Progenitor cell of endocrine pancreas (in vitro differentiated cells): ENCODE measurements around the gene TRMT10C. TPM values are rescaled to one million over a fixed set of nuclear protein-coding genes. Genes with fewer than 3 reads are reported as not detected.

ENCODE experiments used
- DNase-seq: peaks from one replicate; pipeline ENCODE4 v3.0.0; 2021; ENCODE audit warnings: low spot score; ENCODE audit not compliant: unreplicated experiment
- H3K27ac Mint-ChIP-seq: 2 replicates; pipeline ENCODE4 v1.8.0; 2021; ENCODE audit warnings: mild to moderate bottlenecking, moderate library complexity, mixed read lengths
- H3K27me3 Mint-ChIP-seq: 2 replicates; pipeline ENCODE4 v1.8.0; 2021; ENCODE audit warnings: mixed read lengths
- H3K36me3 Mint-ChIP-seq: 2 replicates; pipeline ENCODE4 v1.8.0; 2022; ENCODE audit warnings: mixed read lengths; ENCODE audit not compliant: insufficient read depth
- H3K4me1 Mint-ChIP-seq: 2 replicates; pipeline ENCODE4 v1.8.0; 2021; ENCODE audit warnings: low read depth, mixed read lengths
- H3K4me3 Mint-ChIP-seq: 2 replicates; pipeline ENCODE4 v1.8.0; 2021; ENCODE audit warnings: low read depth, mild to moderate bottlenecking, moderate library complexity, mixed read lengths
- H3K9me3 Mint-ChIP-seq: 2 replicates; pipeline ENCODE4 v1.8.0; 2021; ENCODE audit warnings: low read depth, mixed read lengths
- total RNA-seq: library from RNA; stranded (reverse); gene quantifications from 2 replicates; pipeline ENCODE4 v1.2.1, GENCODE V29; 2021
- TF ChIP-seq, protein P1 (sequence below): fragments of 200-600 bp; sonication (generic); IDR thresholded peaks from one replicate; pipeline ENCODE4 v1.5.0; 2021; ENCODE audit warnings: antibody characterized with exemption, mild to moderate bottlenecking; ENCODE audit not compliant: unreplicated experiment

Gene TRMT10C
- total RNA-seq, 1 donor from 2014 or later = 24.4 TPM

DNA sequence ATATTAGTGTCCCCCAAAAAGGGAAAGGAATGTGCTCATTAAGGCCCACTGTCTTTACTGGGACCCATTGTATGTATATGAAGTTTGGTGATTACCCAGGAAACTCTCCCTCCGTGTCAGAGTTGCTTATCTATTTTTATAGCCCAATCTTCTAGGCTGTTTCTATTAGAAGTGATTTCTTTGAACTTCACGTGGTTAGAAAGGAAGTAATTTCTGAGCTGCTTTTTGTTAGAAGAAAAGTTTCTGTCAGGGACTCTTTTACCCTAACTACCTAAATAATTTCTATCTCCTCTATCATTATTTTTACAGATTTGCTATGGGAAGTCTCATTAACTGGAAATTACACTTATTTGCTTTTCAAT is 31.0 kb upstream of the TRMT10C start:
- Mint-ChIP-seq H3K4me3 (no peak overlapping the region), H3K4me1 (peaks cover 2% of the 10 kb centered on the region), H3K9me3 (no peaks in the 10 kb centered on the region), H3K27me3 (no peaks in the 10 kb centered on the region), H3K36me3 (no peaks in the 10 kb centered on the region), H3K27ac (no peak overlapping the region)
- DNase-seq = no peak
- TF ChIP-seq, protein P1, sequence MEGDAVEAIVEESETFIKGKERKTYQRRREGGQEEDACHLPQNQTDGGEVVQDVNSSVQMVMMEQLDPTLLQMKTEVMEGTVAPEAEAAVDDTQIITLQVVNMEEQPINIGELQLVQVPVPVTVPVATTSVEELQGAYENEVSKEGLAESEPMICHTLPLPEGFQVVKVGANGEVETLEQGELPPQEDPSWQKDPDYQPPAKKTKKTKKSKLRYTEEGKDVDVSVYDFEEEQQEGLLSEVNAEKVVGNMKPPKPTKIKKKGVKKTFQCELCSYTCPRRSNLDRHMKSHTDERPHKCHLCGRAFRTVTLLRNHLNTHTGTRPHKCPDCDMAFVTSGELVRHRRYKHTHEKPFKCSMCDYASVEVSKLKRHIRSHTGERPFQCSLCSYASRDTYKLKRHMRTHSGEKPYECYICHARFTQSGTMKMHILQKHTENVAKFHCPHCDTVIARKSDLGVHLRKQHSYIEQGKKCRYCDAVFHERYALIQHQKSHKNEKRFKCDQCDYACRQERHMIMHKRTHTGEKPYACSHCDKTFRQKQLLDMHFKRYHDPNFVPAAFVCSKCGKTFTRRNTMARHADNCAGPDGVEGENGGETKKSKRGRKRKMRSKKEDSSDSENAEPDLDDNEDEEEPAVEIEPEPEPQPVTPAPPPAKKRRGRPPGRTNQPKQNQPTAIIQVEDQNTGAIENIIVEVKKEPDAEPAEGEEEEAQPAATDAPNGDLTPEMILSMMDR = no peak

DNA sequence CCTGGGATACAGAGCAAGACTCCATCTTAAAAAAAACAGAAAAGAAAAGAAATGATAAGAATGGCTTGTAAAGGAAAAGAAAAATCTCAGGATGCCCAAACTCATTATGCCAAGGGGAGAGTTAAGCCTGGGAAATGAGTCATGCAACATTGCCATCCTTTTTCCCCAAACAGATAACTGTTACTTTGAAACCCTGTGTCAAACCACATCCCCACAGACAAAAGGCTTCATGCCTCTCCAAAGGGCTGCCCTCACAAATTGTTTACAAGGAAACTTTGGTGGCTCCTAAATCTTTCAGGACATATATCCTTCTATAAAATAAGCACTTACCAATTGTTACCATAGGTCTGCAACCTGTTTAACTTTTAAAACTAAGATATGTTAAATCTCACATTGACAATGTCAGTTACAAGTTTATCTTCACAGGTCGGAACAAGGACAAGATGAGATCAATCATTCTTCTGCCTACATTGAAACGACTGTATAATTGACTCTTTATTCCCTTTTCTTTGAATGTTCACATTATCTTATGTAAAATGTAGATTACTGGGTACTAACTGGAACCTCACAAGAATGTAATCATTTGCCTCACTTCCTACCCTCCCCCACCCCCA is 30.1 kb upstream of the TRMT10C start:
- H3K27ac Mint-ChIP-seq = no peak overlapping the region
- H3K27me3 Mint-ChIP-seq = no peaks in the 10 kb centered on the region
- peaks cover 2% of the 10 kb centered on the region for H3K4me1 Mint-ChIP-seq
- TF ChIP-seq, protein P1 = no peak
- H3K4me3 Mint-ChIP-seq = no peak overlapping the region
- DNase-seq = no peak
- no peaks in the 10 kb centered on the region for H3K9me3 Mint-ChIP-seq
- H3K36me3 Mint-ChIP-seq = no peaks in the 10 kb centered on the region

DNA sequence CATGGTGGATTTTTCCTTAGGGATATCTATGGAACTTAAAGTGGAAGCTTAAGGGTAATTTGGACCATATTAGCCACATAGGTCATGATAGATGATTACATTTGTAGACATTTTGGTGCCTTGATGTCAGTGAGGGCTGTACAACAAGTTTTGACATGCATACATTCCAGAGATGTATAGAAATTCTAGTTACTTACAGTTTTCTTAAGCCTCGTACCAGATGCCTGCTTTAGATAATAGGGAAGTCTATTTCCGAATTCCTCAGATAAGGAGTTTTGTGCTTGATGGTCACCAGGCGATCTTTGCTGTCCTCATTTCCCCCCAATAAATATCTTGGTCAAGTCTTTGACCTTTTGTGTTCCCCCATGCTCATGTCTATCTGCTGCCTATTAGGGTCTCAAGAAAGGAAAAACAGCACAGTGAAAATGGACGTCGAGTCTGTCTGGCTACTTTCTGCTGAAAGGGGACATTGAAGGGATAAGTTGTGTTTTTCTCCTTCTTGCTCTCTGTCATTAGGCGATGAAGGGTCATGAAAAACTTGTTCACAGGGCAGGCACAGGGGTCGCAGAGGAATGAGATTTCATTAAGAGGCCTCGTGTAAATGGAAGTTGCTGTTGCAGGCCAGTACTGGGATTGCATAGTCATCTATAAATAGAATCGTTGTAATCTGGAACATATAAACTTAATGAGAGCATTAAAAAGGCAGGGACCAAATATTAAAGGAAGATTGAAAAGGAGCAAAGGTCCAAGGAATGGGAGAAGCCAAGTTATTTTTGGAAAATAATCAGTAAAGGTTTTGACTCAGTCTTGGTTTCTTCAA is 28.7 kb upstream of the TRMT10C start:
- DNase-seq = no peak
- H3K36me3 Mint-ChIP-seq = no peaks in the 10 kb centered on the region
- H3K9me3 Mint-ChIP-seq = no peaks in the 10 kb centered on the region
- H3K27me3 Mint-ChIP-seq = no peaks in the 10 kb centered on the region
- H3K4me3 Mint-ChIP-seq = no peak overlapping the region
- no peak overlapping the region for H3K27ac Mint-ChIP-seq
- H3K4me1 Mint-ChIP-seq = peaks cover 2% of the 10 kb centered on the region
- TF ChIP-seq, protein P1 = no peak

DNA sequence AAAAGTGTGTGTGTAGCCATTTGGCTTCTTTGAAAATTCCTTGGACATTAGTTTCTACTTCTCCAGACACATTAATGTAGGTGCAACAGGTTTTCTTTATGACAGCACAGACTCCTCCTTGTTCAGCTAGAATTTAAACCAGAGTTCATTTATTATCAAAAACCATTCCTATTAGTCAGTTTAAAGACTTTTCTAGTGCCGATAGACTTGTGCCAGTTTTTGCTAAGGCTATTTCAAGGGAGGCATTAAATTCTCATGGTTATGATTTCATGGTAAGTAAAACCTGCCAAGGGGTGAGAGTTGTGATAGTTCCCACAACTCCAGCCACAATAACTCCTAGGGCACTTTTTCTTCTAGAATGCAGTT is 28.1 kb upstream of the TRMT10C start:
- Mint-ChIP-seq H3K27ac (no peak overlapping the region), H3K4me1 (peaks cover 2% of the 10 kb centered on the region), H3K4me3 (no peak overlapping the region), H3K9me3 (no peaks in the 10 kb centered on the region), H3K36me3 (no peaks in the 10 kb centered on the region), H3K27me3 (no peaks in the 10 kb centered on the region)
- no peak for DNase-seq
- TF ChIP-seq, protein P1 = no peak

DNA sequence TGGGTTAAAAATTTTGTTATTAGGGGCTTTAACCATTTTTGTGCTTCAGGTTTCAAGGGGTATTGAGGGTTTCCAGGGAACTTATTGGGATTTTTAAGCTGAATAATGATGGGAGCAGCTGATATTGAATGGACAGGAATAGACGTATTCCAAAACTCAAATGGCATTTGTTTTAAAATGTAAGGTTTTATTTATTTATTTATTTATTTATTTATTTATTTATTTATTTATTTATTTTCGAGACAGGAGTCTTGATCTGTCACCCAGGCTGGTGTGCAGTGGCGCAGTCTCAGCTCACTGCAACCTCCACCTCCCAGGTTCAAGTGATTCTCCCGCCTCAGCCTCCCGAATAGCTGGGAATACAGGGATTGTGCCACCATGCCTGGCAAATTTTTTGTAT is 26.4 kb upstream of the TRMT10C start:
- Mint-ChIP-seq H3K27ac (no peak overlapping the region), H3K9me3 (no peaks in the 10 kb centered on the region), H3K36me3 (no peaks in the 10 kb centered on the region), H3K4me3 (no peak overlapping the region), H3K4me1 (peaks cover 2% of the 10 kb centered on the region), H3K27me3 (no peaks in the 10 kb centered on the region)
- no peak for DNase-seq
- TF ChIP-seq, protein P1 = no peak
